ENCODE results near the gene SRXN1.

Gene SRXN1

DNA sequence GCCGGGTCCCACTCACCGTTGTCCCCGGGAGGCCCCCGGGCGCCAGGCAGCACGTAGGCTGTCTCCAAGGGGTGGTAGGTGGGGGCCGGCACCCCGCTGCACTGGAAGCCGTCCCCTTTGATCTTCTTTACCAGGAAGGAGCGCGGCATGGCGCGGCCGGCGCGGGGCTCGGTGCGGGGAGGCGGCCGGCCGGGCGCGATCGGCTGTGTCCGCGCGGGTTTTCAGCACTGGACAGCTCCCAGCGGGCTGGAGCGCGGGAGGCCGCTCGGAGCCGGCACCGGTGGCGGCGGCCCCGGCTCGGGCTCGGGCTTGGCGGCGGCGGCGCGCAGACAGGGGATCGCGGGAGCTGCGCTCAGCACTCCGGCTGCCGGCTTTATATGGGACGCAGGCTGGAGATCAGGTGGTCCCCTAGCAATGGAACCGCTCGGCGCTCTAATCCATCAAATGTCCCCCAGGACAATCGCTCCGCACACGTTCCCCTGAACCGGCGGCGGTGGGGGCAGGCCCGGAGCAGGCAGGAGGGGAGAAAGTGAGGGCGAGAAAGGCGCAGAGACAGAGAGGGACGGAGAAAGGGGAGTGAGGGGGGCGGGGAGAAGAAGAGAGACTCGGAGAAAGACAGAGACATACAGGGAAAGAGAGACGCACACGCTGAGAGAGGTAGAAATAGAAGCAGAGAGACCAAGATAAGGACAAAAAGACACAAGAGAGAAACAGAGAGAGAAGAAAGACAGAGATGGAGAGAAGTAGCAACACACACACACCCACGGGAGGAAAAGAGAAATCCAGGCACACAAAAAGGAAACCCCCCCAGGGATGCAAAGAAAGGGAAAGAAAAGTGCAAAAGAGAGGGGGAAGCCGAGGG, 22.7 kb upstream of the SRXN1 start, which contains the start of gene SCRT2 (continued):
- TF ChIP-seq HOXC10 (CRISPR knock-in tag; IDR thresholded peaks at IDR 0.05) (peak; percentile 96; the same call in 1 of the 2 replicates), OSR2 (tag by site-specific recombination; IDR thresholded peaks at IDR 0.05) (no peak), MEIS1 (CRISPR knock-in tag; IDR thresholded peaks at IDR 0.05; ENCODE audit: borderline replicate concordance) (peak; percentile 60; the same call in 1 of the 2 replicates), SCRT1 (tag by site-specific recombination; IDR thresholded peaks at IDR 0.05; ENCODE audit: borderline replicate concordance) (no peak), REST (tag by site-specific recombination; IDR thresholded peaks at IDR 0.05) (peak; percentile 69), ZNF785 (tag by site-specific recombination; IDR thresholded peaks at IDR 0.05) (no peak), ZNF221 (tag by site-specific recombination; IDR thresholded peaks at IDR 0.05; ENCODE audit: borderline replicate concordance) (no peak), BCL11B (tag by site-specific recombination; IDR thresholded peaks at IDR 0.05; ENCODE audit: low read depth) (no peak), ZNF600 (tag by site-specific recombination; IDR thresholded peaks at IDR 0.05) (no peak), ZNF404 (tag by site-specific recombination; IDR thresholded peaks at IDR 0.05) (no peak), GLIS2 (tag by site-specific recombination; IDR thresholded peaks at IDR 0.05) (no peak), ZXDB (tag by site-specific recombination; IDR thresholded peaks at IDR 0.05) (no peak), FEZF1 (tag by site-specific recombination; IDR thresholded peaks at IDR 0.05) (no peak), ZNF140 (tag by site-specific recombination; IDR thresholded peaks at IDR 0.05) (no peak), ZNF555 (tag by site-specific recombination; conservative IDR thresholded peaks at IDR 0.05) (no peak), ZNF837 (tag by site-specific recombination; IDR thresholded peaks at IDR 0.05) (0 out of 2 replicates have a peak, but pooled peaks have one; percentile 11), ZNF394 (tag by site-specific recombination; IDR thresholded peaks at IDR 0.05; ENCODE audit: borderline replicate concordance) (no peak), TRIM28 (IDR thresholded peaks at IDR 0.05; ENCODE audit: borderline replicate concordance, low read length) (no peak), ELK4 (IDR thresholded peaks at IDR 0.05; ENCODE audit: borderline replicate concordance, low read depth, low read length) (no peak), ZNF169 (tag by site-specific recombination; IDR thresholded peaks at IDR 0.05) (no peak), ZFP37 (tag by site-specific recombination; IDR thresholded peaks at IDR 0.05) (no peak), ZEB2 (tag by site-specific recombination; IDR thresholded peaks at IDR 0.05) (no peak; the same call in 1 of the 2 replicates), ZNF747 (tag by site-specific recombination; IDR thresholded peaks at IDR 0.05) (no peak), ZNF776 (tag by site-specific recombination; IDR thresholded peaks at IDR 0.05; ENCODE audit: borderline replicate concordance) (no peak), RBAK (tag by site-specific recombination; IDR thresholded peaks at IDR 0.05) (no peak), ZNF16 (tag by site-specific recombination; IDR thresholded peaks at IDR 0.05; ENCODE audit: low read depth) (no peak), ZNF354C (tag by site-specific recombination; IDR thresholded peaks at IDR 0.05; ENCODE audit: borderline replicate concordance, low read depth) (no peak)
- TF ChIP-seq, protein P1, sequence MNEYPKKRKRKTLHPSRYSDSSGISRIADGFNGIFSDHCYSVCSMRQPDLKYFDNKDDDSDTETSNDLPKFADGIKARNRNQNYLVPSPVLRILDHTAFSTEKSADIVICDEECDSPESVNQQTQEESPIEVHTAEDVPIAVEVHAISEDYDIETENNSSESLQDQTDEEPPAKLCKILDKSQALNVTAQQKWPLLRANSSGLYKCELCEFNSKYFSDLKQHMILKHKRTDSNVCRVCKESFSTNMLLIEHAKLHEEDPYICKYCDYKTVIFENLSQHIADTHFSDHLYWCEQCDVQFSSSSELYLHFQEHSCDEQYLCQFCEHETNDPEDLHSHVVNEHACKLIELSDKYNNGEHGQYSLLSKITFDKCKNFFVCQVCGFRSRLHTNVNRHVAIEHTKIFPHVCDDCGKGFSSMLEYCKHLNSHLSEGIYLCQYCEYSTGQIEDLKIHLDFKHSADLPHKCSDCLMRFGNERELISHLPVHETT (tag by site-specific recombination; IDR thresholded peaks at IDR 0.05): no peak
- TF ChIP-seq, protein P2, sequence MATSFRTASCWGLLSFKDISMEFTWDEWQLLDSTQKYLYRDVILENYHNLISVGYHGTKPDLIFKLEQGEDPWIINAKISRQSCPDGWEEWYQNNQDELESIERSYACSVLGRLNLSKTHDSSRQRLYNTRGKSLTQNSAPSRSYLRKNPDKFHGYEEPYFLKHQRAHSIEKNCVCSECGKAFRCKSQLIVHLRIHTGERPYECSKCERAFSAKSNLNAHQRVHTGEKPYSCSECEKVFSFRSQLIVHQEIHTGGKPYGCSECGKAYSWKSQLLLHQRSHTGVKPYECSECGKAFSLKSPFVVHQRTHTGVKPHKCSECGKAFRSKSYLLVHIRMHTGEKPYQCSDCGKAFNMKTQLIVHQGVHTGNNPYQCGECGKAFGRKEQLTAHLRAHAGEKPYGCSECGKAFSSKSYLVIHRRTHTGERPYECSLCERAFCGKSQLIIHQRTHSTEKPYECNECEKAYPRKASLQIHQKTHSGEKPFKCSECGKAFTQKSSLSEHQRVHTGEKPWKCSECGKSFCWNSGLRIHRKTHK (tag by site-specific recombination; IDR thresholded peaks at IDR 0.05): no peak
- TF ChIP-seq, protein P3, sequence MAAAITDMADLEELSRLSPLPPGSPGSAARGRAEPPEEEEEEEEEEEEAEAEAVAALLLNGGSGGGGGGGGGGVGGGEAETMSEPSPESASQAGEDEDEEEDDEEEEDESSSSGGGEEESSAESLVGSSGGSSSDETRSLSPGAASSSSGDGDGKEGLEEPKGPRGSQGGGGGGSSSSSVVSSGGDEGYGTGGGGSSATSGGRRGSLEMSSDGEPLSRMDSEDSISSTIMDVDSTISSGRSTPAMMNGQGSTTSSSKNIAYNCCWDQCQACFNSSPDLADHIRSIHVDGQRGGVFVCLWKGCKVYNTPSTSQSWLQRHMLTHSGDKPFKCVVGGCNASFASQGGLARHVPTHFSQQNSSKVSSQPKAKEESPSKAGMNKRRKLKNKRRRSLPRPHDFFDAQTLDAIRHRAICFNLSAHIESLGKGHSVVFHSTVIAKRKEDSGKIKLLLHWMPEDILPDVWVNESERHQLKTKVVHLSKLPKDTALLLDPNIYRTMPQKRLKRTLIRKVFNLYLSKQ (tag by site-specific recombination; IDR thresholded peaks at IDR 0.05; ENCODE audit: borderline replicate concordance): no peak

Data from HEK293 (cell line).